GM18508 (cell line): ENCODE results near the gene PARP6.
A peak's percentile ranks its signal among the peaks of the same experiment; 100 is the strongest.

Source experiments
- ATAC-seq: cut with Tn5 transposase; IDR thresholded peaks from one replicate; pipeline ENCODE4 v1.9.1; 2021; ENCODE audit warnings: moderate number of reproducible peaks; ENCODE audit not compliant: insufficient read depth, unreplicated experiment

The PARP6 gene, protein sequence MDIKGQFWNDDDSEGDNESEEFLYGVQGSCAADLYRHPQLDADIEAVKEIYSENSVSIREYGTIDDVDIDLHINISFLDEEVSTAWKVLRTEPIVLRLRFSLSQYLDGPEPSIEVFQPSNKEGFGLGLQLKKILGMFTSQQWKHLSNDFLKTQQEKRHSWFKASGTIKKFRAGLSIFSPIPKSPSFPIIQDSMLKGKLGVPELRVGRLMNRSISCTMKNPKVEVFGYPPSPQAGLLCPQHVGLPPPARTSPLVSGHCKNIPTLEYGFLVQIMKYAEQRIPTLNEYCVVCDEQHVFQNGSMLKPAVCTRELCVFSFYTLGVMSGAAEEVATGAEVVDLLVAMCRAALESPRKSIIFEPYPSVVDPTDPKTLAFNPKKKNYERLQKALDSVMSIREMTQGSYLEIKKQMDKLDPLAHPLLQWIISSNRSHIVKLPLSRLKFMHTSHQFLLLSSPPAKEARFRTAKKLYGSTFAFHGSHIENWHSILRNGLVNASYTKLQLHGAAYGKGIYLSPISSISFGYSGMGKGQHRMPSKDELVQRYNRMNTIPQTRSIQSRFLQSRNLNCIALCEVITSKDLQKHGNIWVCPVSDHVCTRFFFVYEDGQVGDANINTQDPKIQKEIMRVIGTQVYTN

DNA sequence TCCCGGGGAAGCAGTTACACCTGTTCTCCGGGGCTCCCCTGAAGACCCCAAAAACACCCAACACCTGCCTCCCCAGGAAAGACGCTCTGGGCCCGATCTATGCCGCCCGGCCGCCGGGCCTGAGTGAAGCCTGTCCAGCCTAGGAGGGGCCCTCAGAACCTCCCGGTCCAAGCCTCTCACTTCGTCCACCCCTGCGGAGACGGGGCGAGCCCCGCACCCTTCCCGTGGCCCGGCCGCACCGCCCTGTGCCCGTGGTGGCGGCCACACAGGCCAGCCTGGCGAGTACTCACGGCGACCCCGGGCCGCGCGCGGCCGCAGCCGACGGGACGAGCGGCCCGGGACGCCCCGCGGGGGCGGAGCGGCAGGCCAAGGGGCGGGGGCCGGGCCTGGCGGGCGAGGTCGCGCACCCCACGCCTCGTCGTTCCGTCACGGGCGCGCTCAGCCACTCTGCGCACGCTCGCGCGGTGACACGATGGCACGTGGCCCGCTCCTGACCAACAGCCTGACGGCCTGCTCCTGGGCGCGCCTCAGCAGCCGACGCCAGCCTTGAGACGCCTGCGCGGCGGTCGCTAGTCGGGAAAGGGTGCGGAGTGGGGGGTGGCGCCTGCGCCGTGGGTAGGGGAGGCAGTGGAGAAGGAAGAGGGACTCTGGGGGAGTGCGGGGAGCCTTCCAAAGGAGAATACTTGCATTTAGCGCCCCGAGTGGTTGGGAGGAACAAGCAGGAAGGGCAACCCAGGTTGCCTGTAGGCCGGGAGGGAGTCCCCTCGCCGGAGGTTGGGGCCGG lies at the start of gene PARP6:
TSS of gene PARP6 (minus strand) at position 342 of the 784 bp plus-strand sequence. CDS start 5,077 bp downstream, outside the sequence.
- ATAC-seq: peak; percentile 67

DNA sequence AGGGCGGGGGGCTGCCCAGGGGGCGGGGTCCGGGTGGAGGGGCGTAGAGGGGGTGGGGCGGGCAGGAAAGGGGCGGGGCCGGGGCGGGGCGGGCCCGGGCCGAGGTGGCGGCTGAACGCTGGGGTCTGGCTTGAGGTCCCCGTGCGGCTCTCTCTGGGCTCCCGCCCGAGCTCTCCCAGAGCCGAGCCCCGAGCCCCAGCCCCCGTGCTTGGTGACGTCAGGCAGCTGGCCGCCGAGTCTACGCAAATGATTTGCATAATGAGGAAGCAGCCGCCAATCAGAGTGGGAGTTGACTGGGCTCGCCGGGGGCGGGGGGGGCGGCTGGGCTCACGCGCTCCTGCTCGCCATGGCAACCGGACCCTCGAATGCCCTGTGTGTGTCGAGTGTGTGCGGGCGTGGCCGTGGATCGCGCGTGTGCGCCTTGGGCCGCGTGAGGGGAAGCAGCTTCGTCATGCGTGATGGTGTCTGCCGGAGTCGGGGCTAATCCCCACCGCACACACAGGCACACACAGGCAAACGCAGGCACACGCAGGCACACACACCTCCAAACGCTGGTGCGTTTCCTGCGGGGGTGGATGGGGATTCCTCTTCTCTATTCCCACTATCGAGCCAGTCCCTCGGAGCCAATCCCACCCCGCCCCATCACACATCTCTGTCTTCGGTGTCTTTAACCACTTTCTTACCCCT lies 47.8 kb upstream of the PARP6 start, which contains the start of gene CELF6:
TSS of gene CELF6 (minus strand) at position 173 of the 687 bp plus-strand sequence. CDS start 283 bp downstream, outside the sequence.
- ATAC-seq: no peak

- no peak for ATAC-seq
Measured at GRCh38 chr15:72319360-72319984, 47.1 kb upstream of the PARP6 start.

- ATAC-seq: no peak
Measured at GRCh38 chr15:72318408-72318942, 46.1 kb upstream of the PARP6 start.

DNA sequence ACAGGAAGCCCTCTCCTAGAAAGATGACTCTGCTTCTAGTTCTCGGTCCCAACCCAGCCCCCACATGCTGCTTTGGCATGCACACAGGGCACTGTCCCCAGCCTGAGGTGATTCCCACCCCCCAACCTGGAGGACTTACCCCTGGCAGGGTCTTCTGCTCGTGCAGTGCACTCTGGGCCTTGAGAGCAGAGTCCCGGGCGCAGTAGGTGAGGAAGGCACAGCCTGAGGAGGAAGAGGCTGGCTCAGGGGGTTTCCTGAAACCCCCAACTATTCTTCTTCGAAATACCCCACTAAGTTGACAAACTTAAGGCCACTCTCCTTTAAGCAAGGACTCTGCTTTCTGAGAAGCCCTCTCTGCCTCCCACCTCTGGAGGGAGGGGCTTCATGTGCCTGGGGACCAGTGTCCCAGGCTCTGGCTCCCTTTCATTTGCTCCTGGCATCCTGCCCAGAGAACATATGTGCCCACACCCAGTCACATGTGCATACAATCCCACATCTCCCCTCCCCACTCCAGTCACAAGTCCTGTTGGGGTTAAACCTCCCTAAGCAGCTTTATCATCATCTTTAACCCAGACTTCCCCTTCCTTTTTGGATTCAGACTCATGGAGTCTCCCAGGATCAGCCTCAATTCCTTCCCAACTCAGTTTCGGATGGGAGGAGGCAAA lies 43.5 kb upstream of the PARP6 start:
- no peak for ATAC-seq

- no peak for ATAC-seq
Measured at GRCh38 chr15:72313881-72314280, 41.5 kb upstream of the PARP6 start.

DNA sequence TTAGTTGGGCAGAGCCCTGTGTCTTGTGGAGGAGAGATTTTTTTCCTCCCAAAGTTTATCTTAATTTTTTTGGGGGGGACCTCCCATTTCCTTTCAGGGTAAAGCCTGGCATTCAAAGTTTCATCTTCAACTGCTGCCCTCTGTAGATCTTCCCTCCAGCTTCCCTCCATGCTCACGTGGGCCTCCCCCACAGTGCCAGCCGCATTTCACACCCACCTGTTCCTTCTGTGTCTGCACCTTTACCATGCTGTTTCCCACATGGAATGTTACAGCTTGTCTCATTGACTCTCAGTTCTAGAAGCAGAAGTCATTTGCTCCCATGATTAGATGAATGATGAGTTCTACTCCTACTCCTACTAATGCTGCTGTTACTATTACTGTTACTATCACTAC lies 41.1 kb upstream of the PARP6 start:
- ATAC-seq: no peak

DNA sequence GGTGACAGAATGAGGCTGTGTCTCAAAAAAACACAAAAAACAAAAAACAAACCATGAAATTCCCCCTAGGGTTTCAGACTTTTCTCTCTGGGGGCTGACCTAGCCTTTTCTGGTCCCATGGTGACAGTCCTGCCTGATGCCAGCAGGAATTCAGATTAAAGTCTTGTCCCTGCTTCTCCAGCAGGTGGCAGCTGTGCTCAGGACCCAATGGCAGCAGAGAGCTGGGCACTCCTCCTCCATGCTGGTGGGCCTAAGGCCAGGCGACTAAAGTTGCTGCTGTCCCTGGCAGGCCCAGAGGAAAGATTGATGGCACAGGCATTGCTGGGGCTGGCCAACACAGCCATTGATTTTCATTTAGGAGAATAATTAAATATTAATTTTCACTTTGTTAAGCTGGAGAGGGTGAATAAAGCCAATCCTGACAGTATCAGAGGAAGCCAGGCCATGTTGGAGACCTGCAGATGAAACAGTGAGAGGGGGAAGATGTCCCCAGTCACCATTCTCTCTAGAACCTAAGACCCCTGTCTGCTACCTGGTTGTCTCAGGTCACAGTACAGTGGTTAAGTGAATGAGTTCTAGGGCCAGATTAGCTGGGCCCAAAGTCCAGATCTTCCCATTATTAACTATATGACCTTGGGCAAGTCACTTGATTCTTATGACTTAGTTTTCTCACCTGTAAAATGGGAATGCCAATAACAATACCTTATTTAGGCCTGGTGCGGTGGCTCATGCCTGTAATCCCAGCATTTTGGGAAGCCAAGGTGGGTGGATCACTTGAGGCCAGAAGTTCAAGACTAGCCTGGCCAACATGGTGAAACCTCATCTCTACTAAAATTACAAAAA lies 40.5 kb upstream of the PARP6 start:
- ATAC-seq: no peak

GRCh38 chr15:72307026-72307425 lies 34.7 kb upstream of the PARP6 start:
- ATAC-seq: no peak

- no peak for ATAC-seq
Measured at GRCh38 chr15:72306211-72306785, 33.9 kb upstream of the PARP6 start.

- no peak for ATAC-seq
Measured at GRCh38 chr15:72304596-72304995, 32.2 kb upstream of the PARP6 start.

GRCh38 chr15:72302955-72303354 lies 30.6 kb upstream of the PARP6 start:
- no peak for ATAC-seq

GRCh38 chr15:72289597-72290325 lies 17.4 kb upstream of the PARP6 start:
- ATAC-seq: no peak

GRCh38 chr15:72288796-72289596 lies 16.6 kb upstream of the PARP6 start:
- ATAC-seq: no peak

- no peak for ATAC-seq
Measured at GRCh38 chr15:72285927-72286516, 13.7 kb upstream of the PARP6 start.

GRCh38 chr15:72285402-72285801 lies 13.0 kb upstream of the PARP6 start:
- no peak for ATAC-seq
